PC-9 (cell line): ENCODE results near the gene XIRP2. TPM values are rescaled to one million over a fixed set of nuclear protein-coding genes. Genes with fewer than 3 reads are reported as not detected.
A peak's percentile ranks its signal among the peaks of the same experiment; 100 is the strongest.

Experiments used
- BruUV-seq: library from RNA; stranded (reverse); fragments of 400-500 nt; replicated peaks from 2 replicates; lab custom pipeline; 2021; lab: Mats Ljungman, UMichigan
- CTCF ChIA-PET: fragments of 300-600 bp; sonication (Branson Sonifier 250); formaldehyde crosslinking; loops from one replicate; lab custom pipeline; 2022; ENCODE audit warnings: antibody characterized with exemption; lab: Charles Lee
- POLR2A ChIA-PET: fragments of 300-600 bp; sonication (Branson Sonifier 250); formaldehyde crosslinking; loops from one replicate; lab custom pipeline; 2022; ENCODE audit warnings: antibody characterized with exemption; ENCODE audit not compliant: unreplicated experiment; lab: Charles Lee
- DNase-seq, 2 experiments: peaks; one replicate each; pipeline versions ENCODE4 v3.0.0 to v3.0.0-alpha.2; 2015 to 2022; ENCODE audit warnings: mixed read lengths in 1 of 2
- H2AFZ ChIP-seq: fragments of 200-600 bp; sonication (generic); 2 replicates; pipeline ENCODE4 v1.8.1; 2017; ENCODE audit warnings: antibody characterized with exemption
- H3F3A ChIP-seq: fragments of 200-600 bp; sonication (generic); 2 replicates; pipeline ENCODE4 v1.8.1; 2017; ENCODE audit warnings: antibody characterized with exemption, mild to moderate bottlenecking, low read depth; ENCODE audit not compliant: insufficient read depth
- H3K27ac ChIP-seq: fragments of 200-600 bp; sonication (generic); 2 replicates; pipeline ENCODE4 v1.6.1; 2016; ENCODE audit warnings: mixed run types
- H3K27me3 ChIP-seq: fragments of 200-600 bp; sonication (generic); 2 replicates; pipeline ENCODE4 v1.6.1; 2016; ENCODE audit warnings: low read depth, mixed run types; ENCODE audit not compliant: insufficient read depth
- H3K36me3 ChIP-seq: fragments of 200-600 bp; sonication (generic); 2 replicates; pipeline ENCODE4 v1.6.1; 2016; ENCODE audit warnings: low read depth, mixed run types
- H3K4me1 ChIP-seq: fragments of 200-600 bp; sonication (generic); replicated peaks from 2 replicates; pipeline ENCODE4 v1.6.1; 2016; ENCODE audit warnings: mixed run types; ENCODE audit not compliant: insufficient read depth
- H3K4me2 ChIP-seq: fragments of 200-600 bp; sonication (generic); 2 replicates; pipeline ENCODE4 v1.6.1; 2017; ENCODE audit warnings: mixed run types
- H3K4me3 ChIP-seq: fragments of 200-600 bp; sonication (generic); 2 replicates; pipeline ENCODE4 v1.6.1; 2016; ENCODE audit warnings: mixed run types
- H3K79me2 ChIP-seq: fragments of 200-600 bp; sonication (generic); 2 replicates; pipeline ENCODE4 v1.6.1; 2017; ENCODE audit warnings: low read depth, mixed run types
- H3K9me2 ChIP-seq: fragments of 200-600 bp; sonication (generic); 2 replicates; pipeline ENCODE4 v1.8.1; 2017; ENCODE audit warnings: mild to moderate bottlenecking; ENCODE audit not compliant: insufficient read depth
- H3K9me3 ChIP-seq: fragments of 200-600 bp; sonication (generic); 2 replicates; pipeline ENCODE4 v1.8.1; 2016; ENCODE audit warnings: low read depth; ENCODE audit not compliant: insufficient read depth
- H4K20me1 ChIP-seq: fragments of 200-600 bp; sonication (generic); 2 replicates; pipeline ENCODE4 v1.8.1; 2017; ENCODE audit not compliant: insufficient read depth
- CTCF ChIP-seq: fragments of 200-600 bp; sonication (generic); conservative IDR thresholded peaks from 2 replicates; pipeline ENCODE4 v1.6.1; 2017; ENCODE audit warnings: mixed run types, antibody characterized with exemption, mild to moderate bottlenecking, moderate library complexity
- EZH2 ChIP-seq: fragments of 200-600 bp; sonication (generic); IDR thresholded peaks from 2 replicates; pipeline ENCODE4 v1.8.0; 2017; ENCODE audit warnings: antibody characterized with exemption, low read depth
- intact Hi-C: fragments of 100-400 bp; cut with micrococcal nuclease; formaldehyde crosslinking; loops from one replicate; pipeline ENCODE4 v1.10.0; 2022; ENCODE audit not compliant: unreplicated experiment
- total RNA-seq: library from RNA; stranded (reverse); gene quantifications from 2 replicates; pipeline ENCODE4 v1.2.3, GENCODE V29; 2021

The XIRP2 gene
- total RNA-seq, 1 experiment from 2014 or later, result not detected

DNA sequence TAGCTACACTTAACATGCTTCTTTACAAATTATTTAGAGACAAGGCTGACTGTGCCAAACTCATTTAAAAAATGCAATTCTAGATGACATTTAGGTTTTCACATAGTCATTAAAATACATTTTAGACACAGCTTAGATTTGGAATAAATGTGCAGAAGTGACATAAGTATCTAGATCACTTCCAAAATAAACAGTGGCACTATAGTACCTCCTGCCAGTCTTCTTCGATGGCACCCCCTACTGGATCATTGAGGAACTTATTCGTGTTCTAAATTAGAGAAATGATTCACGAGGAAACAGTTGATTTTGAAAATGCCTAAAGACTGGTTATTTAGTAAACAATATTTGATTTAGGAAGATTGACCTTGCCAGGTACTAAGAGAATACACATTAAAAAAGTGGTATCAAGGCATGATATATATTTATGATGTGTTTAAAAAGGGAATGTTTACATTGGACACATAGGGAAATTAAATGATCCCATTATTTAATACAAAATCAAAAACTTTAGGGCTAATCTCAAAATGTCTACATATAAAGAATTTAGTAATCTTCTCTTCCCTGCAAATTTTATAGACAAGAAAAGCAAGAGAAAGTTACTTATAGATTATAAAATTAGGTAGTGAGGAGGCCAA is 323.9 kb downstream of the XIRP2 start:
- no peak overlapping the region for H3K4me2 ChIP-seq
- H3F3A ChIP-seq, result no peaks in the 10 kb centered on the region
- H2AFZ ChIP-seq, result no peak overlapping the region
- H3K9me3 ChIP-seq, result no peaks in the 10 kb centered on the region
- no peaks in the 10 kb centered on the region for H3K36me3 ChIP-seq
- intact Hi-C loops, result loop anchor here (1.0 kb wide), 1 partner anchor 85 kb away; no protein-coding TSS in a partner anchor
- H3K79me2 ChIP-seq, result no peaks in the 10 kb centered on the region
- ChIA-PET POLR2A (no interaction called here), CTCF (no interaction called here)
- TF ChIP-seq CTCF (peak; percentile 76), EZH2 (no peak)
- no peak overlapping the region for H3K4me3 ChIP-seq
- no peaks in the 10 kb centered on the region for H4K20me1 ChIP-seq
- H3K9me2 ChIP-seq, result no peaks in the 10 kb centered on the region
- no TSS peak for BruUV-seq
- H3K4me1 ChIP-seq, result no peaks in the 10 kb centered on the region
- no peaks in the 10 kb centered on the region for H3K27me3 ChIP-seq
- DNase-seq, result peak; percentile 1 to 35
- H3K27ac ChIP-seq, result no peak overlapping the region

DNA sequence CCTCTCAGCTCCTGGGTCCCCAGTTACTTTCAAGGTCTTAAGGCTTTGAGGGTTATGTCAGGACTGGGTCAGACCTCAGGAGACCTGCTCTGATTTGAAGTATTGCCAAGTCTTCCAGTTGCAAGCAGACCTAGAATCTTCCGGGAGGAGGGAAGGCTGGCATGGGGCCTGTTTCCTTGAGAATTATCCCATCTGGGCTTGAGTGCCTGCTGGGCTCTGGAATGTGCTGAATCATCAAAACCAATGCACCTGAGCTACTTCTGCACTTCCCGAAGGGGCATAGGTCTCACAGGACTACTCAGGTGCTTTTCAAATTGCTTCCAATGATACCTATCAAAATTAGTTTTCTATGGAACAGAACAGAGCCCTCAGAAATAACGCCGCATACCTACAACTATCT is 327.3 kb downstream of the XIRP2 start:
- Histone ChIP-seq H3K9me2 (no peaks in the 10 kb centered on the region), H3K4me1 (no peaks in the 10 kb centered on the region), H3K79me2 (no peaks in the 10 kb centered on the region), H3K9me3 (no peaks in the 10 kb centered on the region), H2AFZ (no peak overlapping the region), H3K4me3 (no peak overlapping the region), H3K27me3 (no peaks in the 10 kb centered on the region), H3K27ac (no peak overlapping the region), H4K20me1 (no peaks in the 10 kb centered on the region), H3K4me2 (no peak overlapping the region), H3K36me3 (no peaks in the 10 kb centered on the region), H3F3A (no peaks in the 10 kb centered on the region)
- no TSS peak for BruUV-seq
- POLR2A ChIA-PET, result no interaction called here
- no peak for DNase-seq
- intact Hi-C loops, result no loop called here
- no peak for TF ChIP-seq EZH2
- TF ChIP-seq CTCF, result no peak
- CTCF ChIA-PET, result no interaction called here

DNA sequence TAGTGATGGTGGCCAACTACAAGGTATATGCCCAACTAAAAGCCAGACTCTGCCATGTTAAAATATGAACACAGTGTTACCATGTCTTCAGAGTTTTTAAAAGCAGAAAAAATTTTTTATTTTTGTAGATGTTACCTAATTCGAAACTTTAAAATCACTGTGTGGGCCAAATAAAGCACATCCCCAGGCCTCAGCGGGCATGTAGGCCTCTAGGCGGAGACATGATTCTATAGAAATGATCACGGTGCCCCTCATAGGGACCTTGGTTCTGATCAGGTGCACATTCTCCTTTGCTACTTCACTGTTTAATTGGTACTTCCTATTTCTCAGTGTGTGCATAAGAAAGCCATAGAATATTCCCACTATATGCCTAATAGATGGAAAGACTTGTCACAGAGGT is 349.2 kb downstream of the XIRP2 start:
- Histone ChIP-seq H3K9me2 (no peaks in the 10 kb centered on the region), H3K4me1 (no peaks in the 10 kb centered on the region), H2AFZ (no peak overlapping the region), H3K36me3 (no peaks in the 10 kb centered on the region), H3K27me3 (no peaks in the 10 kb centered on the region), H3K4me3 (no peak overlapping the region), H3K9me3 (no peaks in the 10 kb centered on the region), H3K27ac (no peak overlapping the region), H4K20me1 (no peaks in the 10 kb centered on the region), H3K4me2 (no peak overlapping the region), H3F3A (no peaks in the 10 kb centered on the region), H3K79me2 (no peaks in the 10 kb centered on the region)
- ChIA-PET POLR2A (no interaction called here), CTCF (no interaction called here)
- no peak for DNase-seq
- BruUV-seq, result no TSS peak
- intact Hi-C loops, result no loop called here
- no peak for TF ChIP-seq CTCF
- TF ChIP-seq EZH2, result no peak
